HG03064 (cell line): ENCODE measurements around the gene ST3GAL3.
"Not testable (repeated sequence)": the region's sequence is repeated elsewhere in the genome, so short reads cannot be mapped to it uniquely, and the experiment has no call there.

ENCODE experiments used
- ATAC-seq: cut with Tn5 transposase; IDR thresholded peaks from one replicate; pipeline ENCODE4 v1.9.1; 2021; ENCODE audit warnings: low read depth; ENCODE audit not compliant: unreplicated experiment

The ST3GAL3 gene

DNA sequence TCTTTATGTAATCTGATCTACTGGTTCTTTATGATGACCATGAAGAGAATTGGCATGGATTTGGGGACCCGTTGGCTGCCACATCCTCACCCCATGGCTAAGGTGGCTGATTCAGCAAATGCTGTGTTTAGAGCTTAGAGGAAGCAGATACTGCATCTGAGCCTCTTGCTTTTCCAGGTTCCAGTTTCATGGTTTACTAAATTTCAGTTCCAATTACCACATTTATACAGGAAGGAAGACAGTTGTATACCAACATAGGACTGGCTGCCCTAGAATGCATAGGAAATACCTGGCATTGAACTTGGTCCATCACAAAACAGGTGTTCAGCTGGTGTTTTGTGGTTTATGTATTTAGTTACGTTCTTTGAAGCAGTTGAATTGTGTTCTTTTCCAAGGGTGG is 107.1 kb downstream of the ST3GAL3 start:
- no peak for ATAC-seq

- no peak for ATAC-seq
Observed at GRCh38 chr1:43817304-43817939, 110.1 kb downstream of the ST3GAL3 start.

GRCh38 chr1:43818691-43819090 is 111.4 kb downstream of the ST3GAL3 start:
- no peak for ATAC-seq

DNA sequence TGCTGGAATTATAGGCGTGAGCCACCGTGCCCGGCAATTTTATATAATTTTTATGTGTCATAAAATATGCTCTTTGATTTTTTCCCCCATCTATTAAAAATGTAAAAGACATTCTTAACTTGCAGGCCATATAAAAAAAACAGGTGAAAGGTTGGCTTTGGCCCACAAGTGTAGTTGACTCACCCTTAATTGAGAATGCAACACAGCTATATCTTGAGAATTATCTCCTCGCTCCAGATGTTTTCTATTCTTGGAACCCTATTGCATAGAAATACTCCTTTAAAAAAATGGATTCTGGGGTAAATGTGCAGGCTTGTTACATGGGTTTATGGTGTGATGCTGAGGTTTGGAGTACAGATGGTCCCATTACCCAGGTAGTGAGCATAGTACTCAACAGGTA is 112.0 kb downstream of the ST3GAL3 start:
- ATAC-seq = no peak

DNA sequence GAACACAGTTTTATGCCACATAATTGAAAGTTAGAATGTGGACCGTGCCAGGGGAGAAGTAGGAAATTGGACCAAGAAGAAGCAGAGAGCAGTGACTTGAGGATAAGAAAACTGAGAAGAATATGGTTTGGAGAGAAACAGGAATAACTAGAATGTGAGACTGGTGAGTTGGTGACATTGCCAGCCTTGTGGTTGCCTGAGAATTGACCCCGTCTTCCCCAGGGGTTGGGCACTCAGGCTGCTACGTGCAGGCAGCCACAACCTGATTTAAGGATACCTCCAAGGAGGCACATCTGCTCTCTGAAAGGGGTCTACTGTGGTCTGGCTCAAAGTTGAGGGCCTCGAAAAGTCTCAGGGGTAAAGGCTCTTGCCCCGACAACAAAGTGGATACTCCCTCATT is 114.1 kb downstream of the ST3GAL3 start:
- ATAC-seq = no peak

GRCh38 chr1:43822040-43822690 is 114.8 kb downstream of the ST3GAL3 start:
- ATAC-seq = no peak

DNA sequence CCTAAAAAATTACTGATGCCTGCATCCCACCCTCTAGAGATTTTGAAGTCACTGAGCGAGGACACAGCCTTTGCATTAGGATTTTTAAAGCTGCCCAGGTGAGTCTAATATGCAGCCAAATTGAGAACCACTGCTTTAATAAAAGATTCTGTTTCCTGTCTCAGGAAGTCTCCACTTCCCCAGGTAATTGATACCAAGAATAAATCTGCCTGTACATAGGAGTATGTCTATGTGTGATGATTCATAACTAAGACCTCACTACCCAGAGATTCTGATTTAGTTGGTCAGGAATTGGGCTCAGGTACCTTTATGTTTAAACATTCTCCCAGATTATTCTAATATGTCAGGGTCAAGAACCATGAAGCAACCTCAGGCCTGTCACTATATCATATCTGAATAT is 117.5 kb downstream of the ST3GAL3 start:
- ATAC-seq = no peak

DNA sequence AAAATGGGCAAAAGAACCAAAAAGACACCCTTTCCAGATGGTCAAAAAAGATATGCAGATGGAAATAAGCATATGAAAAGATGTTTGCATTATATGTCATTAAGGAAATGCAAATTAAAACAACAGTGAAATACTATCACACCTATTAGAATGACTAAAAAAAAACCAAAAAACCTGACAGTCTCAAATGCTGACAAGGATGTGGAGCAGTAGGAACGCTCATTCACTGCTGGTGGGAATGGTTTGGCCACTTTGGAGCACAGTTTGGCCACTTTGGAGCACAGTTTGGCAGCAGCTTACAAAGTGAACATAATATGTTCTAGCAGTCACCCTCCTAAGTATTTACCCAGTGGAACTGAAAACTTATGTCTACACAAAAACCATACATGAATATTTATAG is 121.2 kb downstream of the ST3GAL3 start:
- ATAC-seq = no peak

GRCh38 chr1:43830802-43831201 is 123.5 kb downstream of the ST3GAL3 start:
- no peak for ATAC-seq

- no peak for ATAC-seq
Observed at GRCh38 chr1:43831851-43832250, 124.5 kb downstream of the ST3GAL3 start.

DNA sequence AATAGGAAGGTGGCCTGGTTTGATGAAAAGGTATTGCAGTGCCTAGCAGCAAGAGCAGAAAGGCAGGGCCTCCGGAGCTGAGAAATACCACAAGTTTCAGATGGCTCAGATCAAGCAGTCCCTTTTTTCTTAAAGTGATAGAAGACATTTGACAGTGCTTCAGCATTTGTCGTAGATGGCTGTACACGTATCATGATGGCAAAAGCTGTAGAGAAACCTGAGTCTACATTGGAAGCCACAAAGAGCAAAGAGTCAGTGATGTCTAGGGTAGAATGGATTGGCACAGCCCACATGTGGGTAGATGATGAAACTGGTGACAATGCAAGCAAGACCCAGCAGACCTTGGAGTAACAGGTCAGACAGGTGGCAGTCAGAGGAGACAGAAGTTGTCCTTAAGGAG is 124.9 kb downstream of the ST3GAL3 start:
- no peak for ATAC-seq

DNA sequence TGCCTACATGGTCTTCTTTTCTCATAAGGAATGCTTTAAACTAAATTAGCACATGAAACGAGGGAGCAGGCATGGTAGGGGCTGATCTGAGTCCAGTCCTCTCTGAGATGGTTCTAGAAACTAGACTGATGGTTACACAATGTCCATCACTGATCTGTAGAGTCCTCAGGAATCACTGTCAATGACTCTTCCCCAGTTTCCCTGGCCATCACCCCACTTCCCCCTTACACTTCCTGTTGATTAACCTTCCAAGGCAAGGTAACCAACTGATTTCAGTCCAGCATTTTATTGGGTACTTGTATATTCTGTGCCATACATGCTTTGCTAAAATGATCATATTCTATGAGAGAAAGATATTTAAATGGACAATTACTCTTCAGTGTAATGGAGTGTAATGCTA is 125.7 kb downstream of the ST3GAL3 start:
- ATAC-seq = no peak

DNA sequence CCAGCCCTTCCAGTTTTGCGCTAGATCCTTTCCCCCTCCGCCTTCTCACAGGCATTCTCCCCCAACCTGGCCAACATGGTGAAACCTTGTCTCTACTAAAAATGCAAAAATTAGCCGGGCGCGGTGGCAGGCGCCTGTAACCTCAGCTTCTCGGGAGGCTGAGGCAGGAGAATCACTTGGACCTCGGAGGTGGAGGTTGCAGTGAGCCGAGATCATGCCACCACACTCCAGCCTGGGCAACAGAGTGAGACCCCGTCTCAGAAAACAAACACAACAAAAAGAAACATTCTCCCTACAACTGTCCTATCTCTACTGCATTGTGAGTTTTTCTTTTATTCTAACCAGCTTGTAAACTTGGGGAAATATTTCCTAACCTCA is 126.6 kb downstream of the ST3GAL3 start:
- ATAC-seq = not testable (repeated sequence)

DNA sequence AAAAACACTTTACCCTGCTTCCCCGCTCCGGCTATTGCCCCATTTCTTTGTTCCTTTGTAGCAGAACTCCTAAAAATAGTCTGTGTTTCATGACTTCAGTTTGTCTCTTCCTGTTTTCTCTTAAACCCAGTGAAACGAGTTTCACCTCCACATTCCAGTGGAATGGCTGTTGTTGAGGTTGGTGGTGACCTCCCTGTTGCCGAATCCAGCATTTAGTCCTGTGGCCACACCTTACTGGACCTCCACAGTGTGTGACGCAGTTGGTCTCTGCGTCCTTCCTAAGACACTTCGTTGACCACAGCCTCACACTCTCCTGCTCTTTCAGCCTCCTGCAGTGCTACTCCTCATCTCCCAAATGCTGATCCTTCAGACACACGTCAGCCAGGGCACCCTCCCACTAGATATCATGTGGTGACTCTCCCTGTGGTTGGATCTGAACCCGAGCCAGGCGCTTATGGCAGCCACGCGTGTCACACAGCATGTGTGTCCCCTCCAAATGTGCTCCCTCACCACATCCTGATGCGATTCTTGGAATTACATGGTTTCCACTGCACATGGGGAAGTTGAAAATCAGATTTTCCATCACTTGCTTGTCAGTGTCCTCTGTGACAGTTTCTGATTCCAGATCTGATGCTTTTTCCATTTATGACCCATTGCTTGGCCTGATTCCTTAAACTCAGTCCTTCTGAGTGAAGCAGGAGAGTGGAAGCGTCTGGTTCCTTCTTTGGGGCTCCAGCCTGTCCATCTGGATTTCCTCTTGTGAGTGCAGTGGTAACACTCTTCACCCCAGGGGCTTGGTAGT is 127.1 kb downstream of the ST3GAL3 start:
- no peak for ATAC-seq

DNA sequence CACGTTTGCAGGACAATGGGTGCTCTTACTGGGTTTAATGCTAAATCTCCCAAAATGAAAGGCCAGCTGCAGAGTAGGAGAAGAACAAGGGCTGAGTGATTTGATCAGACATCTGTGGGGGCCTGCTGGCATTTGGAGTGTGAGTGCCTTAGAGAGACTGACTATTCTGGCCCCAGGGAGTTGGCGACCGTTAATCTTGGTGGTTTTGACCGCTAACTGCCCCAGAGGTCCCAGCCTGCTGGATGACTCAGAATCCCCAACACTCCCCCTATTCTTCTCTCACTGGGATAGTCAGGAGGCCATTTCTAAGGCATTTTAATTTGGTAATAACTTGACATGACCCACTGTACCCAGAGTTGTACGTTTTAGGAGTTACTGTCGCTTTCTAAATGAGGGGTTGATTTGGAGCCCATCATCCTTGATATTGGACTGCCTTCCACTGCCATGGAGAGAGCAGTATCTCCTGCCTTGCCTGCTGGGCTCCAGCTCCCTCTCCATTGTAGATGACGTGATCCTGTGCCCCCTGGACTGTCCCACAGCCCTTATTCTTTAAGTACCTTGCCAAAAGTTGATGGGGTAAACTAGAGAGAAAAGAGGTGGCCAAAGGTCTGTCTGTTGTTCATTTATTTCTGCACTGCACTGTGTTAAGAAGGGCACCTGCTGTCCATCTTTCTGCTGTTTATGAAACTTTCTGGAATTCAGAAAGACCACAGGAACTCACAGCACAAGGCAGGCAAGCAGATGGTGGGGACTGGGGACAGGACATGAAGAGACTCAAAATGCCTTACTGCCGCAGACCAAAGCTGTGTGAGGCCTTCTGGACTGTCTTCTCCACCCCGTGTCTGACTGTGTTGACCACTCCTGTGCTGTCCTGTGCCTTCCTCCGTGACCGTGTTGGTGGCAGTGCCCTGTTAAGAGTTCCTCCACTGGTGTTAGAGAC is 128.0 kb downstream of the ST3GAL3 start:
- ATAC-seq = no peak

DNA sequence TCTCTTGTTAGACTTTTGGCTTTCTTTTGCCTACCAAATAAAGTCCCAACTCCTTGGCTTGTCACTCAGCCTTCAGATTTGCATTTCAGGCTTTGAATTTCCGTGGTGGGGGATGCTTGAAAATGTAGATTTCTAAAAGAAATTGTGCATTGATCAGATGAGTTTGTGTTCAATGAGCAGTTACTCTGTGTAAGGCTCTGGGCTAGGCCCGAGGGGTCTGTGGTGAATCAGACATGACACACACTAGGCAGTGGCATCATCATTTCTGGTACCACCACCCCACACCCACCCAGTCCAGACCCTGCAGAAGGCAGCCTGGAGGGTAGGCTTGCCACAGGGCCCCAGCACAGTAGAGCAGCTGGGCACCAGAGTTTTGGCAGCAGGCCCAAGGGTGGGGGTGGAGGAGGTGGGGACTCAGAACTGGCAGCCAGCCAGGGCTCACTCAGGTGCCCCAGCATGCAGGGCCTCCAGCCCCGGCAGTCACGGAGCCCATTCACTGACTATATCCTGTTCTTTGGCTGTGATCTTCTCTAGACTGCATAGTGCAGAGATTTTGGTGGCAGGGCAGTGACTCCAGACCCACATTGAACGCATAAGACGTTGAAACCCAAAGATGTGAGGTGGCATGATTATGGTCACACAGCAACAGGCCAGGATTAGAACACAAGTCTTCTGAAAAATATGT is 129.1 kb downstream of the ST3GAL3 start:
- ATAC-seq = peak; percentile 33

- ATAC-seq = no peak
Observed at GRCh38 chr1:43839056-43839455, 131.7 kb downstream of the ST3GAL3 start.

DNA sequence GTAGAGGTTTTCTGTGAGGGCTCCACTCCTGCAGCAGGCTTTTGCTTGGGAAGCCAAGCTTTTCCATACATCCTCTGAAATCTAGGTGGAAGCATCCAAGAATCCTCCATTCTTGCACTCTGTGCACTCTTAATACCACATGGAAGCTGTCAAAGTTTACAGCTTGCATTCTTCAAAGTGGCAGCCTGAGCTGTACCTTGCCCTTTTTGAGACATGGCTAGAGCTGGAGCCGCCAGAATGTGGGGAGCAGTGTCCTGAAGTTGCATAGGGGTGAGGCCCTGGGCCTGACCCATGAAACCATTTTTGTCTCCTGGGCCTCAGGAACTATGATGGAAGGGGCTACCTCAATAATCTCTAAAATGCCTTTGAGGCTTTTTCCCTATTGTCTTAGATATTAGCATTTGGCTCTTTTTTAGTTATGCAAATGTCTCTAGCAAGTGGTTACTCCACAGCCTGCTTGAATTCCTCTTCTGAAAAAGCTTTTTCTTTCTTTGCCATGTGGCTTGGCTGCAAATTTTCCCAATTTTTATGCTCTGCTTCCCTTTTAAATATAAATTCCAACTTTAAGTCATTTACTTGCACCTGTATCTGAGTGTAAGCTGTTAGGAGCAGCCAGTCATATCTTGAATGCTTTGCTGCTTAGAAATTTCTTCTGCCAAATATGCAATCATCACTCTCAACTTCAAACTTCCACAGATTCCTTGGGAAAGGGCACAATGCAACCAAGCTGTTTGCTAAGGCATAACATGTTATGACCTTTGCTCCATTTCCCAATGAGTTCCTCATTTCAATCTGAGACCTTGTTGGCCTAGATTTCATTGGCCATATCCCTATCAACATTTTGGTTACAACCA is 134.2 kb downstream of the ST3GAL3 start:
- no peak for ATAC-seq

GRCh38 chr1:43842175-43842498 is 134.8 kb downstream of the ST3GAL3 start:
- no peak for ATAC-seq
